Lower leg skin (tissue), 3 donors: ENCODE measurements around the gene RAB9B.

Experiments
- CTCF ChIP-seq, 3 donors: fragments of 450-650 bp; IDR thresholded peaks; one replicate each; pipeline ENCODE4 v1.5.1; 2016; ENCODE audit warnings: antibody characterized with exemption in 3 of 3, mild to moderate bottlenecking in 3 of 3, moderate library complexity in 2 of 3
- POLR2A ChIP-seq, 2 donors: fragments of 450-650 bp; IDR thresholded peaks; one replicate each; pipeline ENCODE4 v1.6.1; 2016 to 2017; ENCODE audit warnings: antibody characterized with exemption in 2 of 2, mild to moderate bottlenecking in 1 of 2, moderate library complexity in 1 of 2

GRCh38 chrX:103878466-103879122 is 46.5 kb upstream of the RAB9B start:
- TF ChIP-seq CTCF (IDR thresholded peaks at IDR 0.05), result no peak
- no peak for TF ChIP-seq POLR2A (IDR thresholded peaks at IDR 0.05)
